Fibroblast of peridontal ligament (primary cell): ENCODE measurements around the gene COL8A1.
A peak's percentile ranks its signal among the peaks of the same experiment; 100 is the strongest.
"Not testable (repeated sequence)": the region's sequence is repeated elsewhere in the genome, so short reads cannot be mapped to it uniquely, and the experiment has no call there.

Experiments
- DNase-seq: peaks from one replicate; pipeline ENCODE4 v3.0.0-alpha.2; 2010; ENCODE audit errors: extremely low read depth

The COL8A1 gene

DNA sequence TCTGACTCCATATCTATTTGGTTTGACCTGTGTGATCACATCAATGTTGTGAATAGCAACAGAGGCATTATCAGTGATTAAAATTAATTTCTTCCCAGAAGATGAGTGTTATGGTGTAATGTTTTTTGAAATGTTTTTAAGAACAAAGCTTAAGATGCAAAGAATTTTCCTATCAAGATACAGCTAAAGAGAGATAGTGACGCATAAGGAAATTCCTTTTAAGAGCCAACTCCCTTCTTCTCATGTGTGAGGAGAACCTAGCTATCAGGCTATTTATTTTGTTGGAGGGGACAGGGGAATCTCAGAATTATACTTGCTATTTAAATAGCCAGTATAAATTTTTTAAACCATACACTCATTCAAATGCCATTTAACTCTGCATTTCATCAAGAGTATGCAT, 71.3 kb downstream of the COL8A1 start:
- DNase-seq, result no peak

DNA sequence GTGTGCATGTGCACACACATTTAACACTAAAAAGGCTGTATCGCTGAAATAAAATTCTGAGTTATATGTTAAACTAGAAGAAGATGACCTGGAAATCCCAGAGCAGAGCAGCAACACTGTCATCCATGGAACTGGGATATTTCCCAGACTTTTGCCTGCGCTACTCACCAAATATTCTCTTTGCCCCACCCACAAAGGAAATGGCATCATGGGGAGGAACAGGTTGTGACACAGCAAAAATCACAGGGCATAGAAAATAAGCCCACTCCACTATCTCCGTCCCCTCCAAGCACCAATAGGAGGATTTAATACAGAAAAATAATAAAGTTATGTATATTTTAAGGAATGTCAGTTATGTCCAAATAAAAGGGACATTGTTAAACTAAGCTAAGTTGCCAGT, 71.7 kb downstream of the COL8A1 start:
- no peak for DNase-seq

DNA sequence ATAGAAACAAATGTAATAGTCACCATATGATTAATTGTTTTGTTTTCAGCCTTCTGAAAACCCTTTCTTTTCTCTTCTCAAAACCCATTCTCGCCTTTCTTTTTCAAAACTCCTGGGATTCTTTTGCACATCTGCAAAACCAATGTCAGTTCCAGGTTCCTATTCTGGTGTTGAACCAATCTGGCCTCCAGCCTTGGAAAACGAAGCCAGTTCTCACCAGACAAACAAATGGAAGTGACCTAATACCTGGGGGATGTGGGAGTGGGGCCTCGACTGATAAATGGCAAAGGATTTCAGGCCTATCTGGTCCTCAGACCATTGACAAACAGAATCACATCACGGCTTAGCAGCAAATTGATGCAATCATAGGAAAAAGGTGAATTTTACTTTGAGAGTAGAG, 73.0 kb downstream of the COL8A1 start:
- DNase-seq, result no peak

DNA sequence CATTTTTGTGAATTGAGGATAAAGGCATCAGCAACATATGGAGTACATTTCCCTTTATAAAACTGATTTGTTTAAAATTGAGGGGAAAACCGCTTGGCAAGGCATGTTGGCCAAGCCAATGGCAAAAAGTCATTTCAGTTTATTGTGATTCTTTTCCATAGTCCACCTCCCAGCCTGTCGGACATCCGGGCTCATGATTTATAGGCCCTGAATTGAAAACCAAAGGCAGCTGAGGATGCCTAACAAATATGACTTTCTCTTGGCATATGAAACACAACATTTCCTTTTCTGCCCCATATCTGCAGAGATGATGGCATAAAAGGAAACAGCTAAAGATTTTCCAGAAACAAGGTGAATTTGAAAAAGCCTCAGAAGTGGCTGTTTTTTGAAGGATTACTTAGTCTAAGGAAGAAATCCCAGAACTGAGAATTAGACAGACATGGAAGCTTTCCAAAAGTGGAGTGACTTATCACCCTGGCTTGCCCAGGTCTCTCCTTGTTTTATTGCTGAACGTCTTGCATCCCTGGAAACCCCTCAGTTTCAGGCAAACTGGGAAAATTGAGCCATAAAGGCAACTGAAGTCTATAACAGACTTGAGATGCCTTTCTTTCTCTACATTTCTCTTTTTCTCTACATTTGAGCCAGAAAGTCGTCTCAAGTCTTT, 74.0 kb downstream of the COL8A1 start:
- DNase-seq, result no peak

DNA sequence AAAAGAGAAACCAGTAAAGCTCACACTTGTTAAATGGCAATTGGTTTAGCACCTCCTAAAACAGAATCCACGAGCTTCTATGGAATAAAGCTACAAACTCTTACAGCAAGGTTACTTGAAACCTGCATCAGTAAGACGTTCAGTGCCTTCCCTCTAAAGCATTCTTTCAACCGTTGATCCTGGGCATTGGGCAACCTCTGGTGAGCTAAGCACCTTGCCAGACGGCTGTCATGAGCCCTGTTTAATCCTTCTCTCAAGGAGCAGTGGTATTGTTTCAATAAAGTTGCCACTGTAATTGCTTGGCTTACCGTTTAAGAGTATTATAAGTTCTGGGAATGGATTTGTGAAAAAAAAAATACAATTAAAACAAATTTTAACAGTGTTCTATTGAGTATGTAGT, 75.0 kb downstream of the COL8A1 start:
- DNase-seq, result no peak

DNA sequence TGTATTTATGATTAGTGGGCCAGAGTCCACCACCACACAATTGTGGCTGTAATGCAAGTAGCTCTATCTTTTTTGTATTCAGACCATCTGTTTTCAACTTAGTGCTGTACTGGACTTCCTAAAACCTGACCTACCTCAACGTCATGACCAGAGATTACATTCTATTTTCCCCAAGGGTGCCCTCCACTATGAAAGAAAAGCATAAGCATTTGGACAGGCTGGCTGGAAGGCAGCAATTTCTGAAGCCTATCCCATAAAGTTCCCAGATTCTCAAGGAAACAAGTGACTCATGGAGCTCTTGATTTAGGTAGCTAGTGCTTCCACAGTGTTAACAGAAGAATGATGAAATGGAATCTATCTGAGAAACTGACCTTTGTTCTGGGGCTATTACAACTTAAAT, 75.8 kb downstream of the COL8A1 start:
- DNase-seq, result peak; percentile 98

DNA sequence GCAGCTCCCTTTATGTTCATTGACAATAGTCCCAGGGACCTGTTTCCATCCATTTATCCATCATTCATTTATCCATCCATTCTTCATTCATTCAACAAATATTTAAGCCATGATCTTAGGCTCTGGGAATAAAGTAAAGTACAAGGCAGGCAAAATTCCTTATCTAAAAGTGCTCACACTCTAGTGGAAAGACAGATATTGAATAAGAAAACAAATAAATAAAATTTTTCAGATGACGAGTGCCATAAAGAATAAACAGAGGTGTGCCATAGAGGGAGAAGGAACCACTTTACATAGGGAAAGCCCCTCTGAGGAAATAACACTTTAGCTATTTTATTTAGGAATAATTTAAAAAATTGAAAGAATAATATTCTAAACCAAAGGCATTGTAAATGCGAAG, 76.2 kb downstream of the COL8A1 start:
- no peak for DNase-seq

DNA sequence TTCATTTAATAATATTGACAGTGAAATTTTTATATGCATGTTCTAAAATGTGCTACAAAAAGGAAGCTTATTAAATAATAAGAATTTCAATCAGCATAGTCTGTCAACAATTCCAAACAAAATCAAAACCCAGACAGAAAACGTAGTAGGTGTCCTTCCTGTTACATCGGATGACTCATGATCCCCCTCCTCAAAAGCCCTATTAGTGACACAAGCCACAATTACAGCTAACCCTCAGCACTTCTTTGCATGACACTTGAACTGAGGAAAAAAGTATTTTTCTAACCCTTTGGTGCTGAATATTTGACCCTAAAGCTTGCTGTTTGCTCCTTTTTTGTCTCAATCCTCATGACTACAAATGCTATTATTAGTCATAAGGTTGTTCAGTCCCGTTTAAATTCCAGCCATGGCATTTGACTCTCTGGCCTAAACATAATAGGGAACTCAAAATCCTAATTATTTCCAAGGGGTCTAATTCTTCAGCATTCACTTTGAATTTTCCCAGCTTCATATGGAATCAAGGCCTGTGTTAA, 78.1 kb downstream of the COL8A1 start:
- DNase-seq, result no peak

DNA sequence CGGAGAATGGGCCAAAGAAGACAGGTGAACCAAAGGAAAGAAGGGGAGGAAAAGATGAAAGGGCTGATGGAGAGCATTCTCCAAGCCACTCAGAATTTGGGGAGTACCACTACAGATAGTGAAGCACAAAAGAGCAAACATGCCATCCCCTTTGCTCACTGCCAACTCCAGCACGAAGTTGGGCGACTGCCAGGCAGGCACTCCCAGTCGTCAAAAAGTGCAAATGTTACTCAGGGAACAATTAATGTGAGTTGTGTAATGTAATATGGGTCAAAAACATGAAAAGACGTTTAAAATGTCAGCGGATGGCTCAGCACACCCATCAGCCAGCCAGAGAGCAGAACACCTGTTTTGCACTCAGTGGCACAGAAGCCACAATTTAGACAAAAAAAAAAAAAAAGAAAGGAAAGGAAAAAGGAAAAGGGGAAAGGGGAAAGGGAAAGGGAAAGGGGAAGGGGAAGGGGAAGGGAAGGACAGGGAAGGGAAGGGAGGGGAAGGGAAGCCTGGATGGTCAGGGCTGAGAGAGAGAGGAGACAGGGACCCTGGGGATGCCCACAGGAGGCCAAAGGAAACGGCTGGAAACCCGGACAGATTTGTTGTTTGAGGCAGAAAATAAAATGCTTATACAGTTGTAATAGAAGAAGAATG, 82.7 kb downstream of the COL8A1 start:
- DNase-seq, result peak; percentile 33

DNA sequence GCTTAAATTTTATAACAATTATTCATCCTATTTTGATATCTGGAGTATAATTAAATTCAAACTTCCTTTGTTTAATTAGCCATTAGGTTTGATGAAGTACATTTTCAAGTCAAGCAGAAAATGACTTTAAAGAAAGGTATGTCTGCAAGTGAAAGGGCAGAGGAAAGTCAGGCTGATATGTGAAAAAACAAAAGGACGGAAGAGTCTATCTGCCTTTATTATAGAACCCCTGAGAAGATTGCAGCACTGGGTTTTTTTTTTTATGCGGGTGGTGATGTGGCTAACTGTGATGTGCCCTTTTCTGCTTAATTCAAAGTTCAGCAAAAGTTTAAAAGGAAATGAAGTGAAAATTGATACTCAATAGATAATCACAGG, 83.2 kb downstream of the COL8A1 start:
- peak; percentile 32 for DNase-seq

DNA sequence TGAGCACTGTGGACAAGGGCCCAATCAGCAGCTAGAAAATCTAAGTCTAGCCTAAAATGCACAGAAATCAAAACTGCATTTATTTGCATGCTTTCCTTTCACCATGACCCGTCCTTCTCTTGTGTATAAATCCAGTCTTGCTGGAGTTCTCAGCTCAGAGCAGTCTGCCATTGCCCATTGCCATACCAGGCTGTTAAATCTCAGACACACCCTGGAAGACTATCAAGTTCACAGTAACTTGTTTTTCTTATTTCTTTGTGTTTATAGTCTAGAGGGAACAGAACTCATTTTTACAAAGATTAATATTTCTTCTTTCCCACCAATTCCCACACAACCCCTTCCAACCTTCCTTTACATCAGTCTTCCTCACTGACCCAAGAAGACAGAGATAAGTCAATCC, 85.9 kb downstream of the COL8A1 start:
- no peak for DNase-seq

DNA sequence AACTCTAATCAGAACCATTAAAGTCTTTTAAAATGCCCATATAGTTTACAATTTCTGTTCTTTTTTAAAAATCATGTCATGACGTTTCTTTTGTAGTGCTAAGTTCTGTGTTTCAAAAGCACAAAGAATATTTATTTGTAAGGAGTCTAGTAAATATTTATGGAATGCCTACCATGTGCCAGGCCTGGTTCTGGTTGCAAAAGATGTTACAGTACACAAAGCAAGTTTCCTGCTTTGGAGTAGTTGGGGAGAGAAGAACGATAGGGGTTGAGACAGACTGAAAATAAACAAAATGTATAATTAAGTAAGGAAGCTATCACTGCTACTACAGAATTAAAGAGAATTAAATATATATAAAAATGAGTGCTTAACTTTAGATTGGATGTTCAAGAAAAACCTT, 92.5 kb downstream of the COL8A1 start:
- DNase-seq, result peak; percentile 45

DNA sequence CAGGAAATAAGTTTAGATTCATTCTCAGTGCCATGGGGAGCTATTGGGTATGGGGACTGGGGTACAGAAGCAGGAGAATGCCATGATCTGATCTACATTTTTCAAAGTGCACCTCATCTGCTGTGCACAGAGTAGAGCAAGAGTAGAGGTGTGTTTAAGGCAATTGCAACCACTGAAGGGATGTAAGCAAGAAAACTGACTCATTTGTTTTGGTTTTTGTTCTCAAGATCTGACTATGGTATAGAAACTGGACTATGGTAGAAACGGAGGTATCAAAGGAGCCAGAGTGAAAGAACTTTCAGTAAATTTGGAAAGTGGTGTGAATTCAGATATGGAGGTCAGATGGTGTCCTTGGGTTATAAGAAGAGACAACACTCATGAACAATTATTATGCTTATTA, 93.1 kb downstream of the COL8A1 start:
- DNase-seq, result no peak

DNA sequence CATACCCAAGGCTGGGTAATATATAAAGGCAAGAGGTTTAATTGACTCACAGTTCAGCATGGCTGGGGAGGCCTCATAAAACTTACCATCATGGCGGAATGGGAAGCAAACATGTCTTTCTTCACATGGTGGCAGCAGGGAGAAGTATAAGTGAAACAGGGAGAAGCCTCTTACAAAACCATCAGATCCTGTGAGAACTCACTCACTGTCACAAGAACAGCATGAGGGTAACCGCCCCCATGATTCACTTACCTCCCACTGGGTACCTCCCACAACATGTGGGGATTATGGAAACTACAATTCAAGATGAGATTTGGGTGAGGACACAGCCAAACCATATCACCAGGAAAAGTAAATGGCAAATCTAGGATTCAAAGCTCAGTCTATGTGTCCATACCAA, 102.0 kb downstream of the COL8A1 start:
- DNase-seq, result not testable (repeated sequence)

DNA sequence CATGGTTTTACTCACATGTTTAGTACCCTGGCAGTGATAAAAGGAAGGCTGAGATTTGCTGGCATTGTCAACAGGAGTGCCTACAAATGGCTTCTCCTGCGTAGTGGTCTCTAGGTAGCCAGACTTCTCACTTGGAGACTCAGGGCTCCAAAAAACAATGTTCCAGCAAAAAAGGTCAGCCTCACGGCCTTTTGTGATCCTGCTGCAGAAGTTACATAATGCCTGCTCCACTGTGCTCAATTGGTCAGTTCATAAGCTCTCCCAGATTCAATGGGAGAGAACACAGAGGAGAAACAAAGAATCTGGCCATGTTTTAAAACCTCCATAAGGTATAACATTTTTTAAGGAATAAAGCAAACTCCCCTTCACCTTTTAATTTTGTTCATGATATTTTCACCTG, 103.2 kb downstream of the COL8A1 start:
- no peak for DNase-seq

DNA sequence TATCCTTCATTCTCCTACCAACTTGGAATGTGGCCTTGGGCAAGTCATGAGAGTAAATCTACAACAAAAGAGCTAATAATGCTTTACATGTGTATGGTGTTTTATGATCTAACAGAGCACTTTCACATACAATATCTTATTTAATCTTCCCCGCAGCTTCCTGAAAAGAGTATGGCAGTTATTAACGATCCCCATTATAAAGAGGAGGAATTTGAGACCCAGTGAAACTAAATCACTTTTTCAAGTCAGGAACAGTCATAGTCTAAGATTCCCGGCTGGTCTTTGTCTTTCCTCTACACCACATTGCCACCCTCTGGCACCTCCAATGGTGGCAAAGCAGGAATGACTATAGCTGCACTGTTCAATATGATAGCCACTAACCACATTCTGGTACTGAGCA, 109.5 kb downstream of the COL8A1 start:
- DNase-seq, result peak; percentile 73

DNA sequence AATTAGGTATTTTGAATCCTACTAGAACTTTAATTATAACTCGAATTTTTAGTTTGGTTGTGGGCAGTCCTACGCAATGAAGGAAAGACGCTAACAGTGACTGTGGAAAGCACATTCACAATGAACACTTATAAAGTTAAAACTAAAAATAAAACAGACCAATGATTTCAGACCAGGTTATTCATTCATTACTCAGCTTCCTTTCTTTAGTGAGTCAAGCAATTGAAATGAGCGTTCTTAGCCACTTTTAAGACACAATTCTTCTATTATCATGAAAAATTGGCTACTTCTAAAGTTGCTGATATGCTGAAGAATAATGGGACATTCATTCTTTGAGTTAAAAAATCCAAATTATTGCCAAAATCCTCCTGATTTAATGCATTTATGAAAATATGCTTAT, 113.3 kb downstream of the COL8A1 start:
- DNase-seq, result peak; percentile 83

DNA sequence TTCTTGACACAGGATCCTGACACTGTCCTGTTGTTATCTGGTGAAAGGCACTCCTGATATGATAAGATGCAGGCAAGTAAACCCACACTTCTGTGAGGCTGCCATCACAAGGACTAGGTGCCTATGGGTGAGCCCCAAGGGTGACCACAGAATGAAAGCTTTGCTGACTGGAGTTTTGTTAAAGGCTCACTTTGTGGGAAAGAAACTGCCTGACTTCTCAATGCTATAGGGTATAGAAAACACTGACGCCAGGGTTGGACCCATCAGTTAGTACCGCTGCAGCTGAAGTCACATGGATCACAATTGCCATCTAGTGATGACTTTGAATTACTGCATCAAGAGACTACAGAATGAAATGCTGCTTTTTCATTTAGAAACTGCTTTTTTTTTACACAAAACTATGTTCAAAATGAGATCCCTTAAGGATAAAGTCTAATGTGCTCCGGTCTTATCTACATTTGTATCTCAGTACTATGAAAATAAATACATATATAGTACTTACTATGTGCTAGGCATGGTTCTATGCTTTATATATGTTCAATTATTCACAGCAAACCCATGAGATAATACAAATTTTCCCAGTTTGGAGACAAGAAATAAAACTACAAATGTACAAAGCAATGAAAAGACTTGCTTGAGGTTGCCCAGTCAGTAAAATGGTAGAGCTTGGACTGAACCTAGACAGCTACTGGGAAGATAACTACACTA, 115.0 kb downstream of the COL8A1 start:
- peak; percentile 92 for DNase-seq

DNA sequence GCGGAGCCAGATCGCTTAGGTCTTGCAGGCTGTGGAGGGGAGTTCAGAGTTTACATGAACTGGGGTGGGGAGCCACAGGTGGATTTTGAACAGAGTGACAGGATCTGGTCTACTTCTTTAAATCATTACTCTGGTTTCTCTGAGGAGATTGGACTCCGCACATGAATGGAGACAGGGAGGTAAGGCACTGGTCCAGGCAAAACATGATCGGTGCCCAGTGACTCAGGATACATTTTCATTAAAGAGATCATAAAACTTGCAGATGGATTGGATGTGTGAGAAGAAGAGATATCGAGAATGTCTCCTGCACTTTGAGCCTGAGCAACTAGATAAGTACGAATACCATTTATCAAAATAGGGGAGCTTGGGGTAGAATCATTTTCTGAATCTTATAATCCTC, 117.4 kb downstream of the COL8A1 start:
- DNase-seq, result no peak

DNA sequence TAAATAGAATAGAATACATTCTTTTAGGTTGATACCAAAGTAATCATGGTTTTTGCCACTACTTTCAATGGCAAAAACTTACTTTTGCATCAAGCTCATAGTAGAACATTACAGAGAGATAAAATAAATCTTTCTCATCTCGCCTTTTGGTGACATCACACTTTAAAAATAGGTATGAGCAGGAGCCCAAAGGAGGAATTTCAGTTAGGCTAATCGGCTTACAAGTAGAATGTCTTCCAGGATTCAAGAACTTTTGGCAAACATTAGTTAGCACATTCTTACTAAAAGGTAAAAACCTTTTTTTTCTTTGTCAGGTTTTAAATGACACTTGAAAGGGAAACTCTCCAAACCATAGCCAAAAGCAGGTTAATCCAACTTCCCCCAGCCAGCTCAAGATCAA, 119.6 kb downstream of the COL8A1 start:
- no peak for DNase-seq

DNA sequence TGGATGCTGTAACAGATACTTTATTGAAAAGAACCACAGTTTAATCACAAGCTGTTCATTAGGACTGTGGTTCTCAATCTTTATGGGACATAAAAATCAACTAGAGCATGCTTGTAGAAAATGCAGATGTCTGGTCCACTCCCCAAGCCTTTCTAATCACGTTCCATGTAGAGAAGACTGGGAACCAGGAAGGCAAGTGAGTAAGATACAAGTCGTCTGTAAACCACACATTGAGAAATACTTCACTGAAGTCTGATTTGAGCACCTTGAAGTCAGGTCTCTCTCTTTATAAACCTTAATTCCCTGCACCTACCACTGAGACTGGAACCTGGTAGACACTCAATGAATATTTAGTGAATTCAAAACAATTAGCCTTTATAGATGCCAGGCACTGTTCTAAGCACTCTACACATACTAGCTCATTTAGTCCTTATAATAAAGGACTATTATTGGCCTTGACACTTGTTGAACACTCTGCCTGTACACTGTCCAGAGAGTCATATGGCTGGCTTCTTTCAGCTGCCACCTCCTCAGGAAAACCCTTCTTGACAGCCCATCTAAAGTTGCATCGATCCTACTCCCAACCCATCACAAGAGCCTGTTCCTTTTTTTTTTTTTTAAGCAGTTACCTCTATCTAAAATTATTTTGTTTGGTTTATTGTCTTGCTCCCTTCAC, 120.2 kb downstream of the COL8A1 start:
- DNase-seq, result no peak

DNA sequence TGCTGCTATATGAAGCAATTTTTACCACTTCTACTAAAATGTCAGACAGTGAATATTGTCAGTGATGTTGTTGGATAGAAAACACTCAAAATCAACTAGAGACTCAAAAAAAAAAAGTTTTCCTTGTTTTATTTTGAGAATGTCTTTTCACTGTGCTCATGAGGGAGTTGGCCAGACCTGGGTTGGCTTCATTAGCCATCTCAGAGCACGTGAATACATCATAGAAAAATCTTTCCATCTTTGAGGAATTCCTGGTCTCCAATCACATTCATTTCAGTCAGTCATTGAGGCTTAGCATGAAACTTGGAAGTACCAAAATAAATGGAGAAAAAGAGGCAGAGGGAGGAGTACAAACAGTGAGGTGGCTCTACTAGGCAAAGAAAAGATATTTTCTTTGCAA, 121.6 kb downstream of the COL8A1 start:
- no peak for DNase-seq

DNA sequence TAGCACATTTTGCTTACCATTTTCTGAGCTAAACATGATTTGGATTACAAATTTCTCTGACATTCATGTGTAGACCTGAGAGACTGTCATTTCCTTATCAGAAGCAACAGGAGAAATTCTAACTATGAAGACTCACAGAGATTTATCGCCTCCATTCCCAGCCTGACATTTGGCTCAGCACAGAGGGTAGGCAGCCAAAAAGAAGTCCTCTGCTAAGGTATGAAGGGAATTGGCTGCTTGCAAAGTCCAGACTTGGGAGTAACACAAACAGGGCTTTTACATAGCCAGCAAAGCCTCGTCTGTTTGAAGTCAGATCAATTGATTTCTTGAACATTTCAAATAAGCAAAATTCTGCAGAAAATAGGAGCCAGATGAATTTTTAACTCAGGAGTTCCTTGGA, 122.2 kb downstream of the COL8A1 start:
- DNase-seq, result no peak
